ENCODE data around the gene PITHD1. TPM values are rescaled to one million over a fixed set of nuclear protein-coding genes. Genes with fewer than 3 reads are reported as not detected.
A peak's percentile ranks its signal among the peaks of the same experiment; 100 is the strongest.

PITHD1 gene
- total and polyA plus RNA-seq, 10 of the 15 experiments (the other 5 are each of a cell fraction or from before 2014, with no cell fraction given) = 23.7 to 82.2 (median 67.0) TPM

DNA sequence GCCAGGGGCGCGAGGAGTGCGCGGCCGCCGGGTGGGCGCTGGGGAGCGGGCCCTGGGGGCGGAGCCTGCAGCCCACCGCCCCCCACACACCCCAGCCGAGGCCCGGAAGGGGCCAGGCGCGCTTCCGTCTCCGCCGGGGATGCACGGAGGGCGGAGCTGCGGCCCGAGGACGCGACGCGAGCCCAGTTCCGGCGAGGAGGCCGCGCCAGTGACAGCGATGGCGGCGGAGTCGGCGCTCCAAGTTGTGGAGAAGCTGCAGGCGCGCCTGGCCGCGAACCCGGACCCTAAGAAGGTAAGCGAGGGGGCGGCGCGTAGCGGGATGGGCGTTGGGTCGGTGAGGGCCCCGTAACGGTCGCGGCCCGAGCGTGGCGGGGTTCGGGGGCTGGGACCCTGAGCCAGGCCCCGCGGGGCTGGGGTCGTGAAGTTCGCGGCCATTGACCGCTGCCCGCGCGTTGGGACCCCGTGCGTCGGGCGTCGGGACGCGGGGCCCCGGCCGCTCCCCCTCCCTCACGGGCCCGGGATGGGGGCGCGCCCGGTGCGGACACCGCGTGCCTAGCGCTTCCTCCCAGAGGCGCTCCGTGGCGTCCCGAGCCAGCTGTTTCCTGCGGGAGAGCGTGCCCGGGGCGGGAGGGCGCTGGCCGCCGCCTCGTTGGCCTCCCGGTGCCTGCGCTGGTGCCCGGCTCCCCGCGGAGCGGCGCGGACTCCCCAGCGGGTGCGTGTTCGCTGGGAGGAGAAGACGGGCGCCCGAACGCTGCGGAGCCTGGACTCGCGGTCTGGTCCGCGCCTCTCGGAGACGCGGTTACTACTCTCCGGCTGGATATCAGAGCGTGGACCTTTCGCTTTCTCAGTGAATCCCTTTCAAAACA, 34.7 kb upstream of the PITHD1 start, which contains the start of gene ELOA (continued):
- TF ChIP-seq YY1 (IDR thresholded peaks at IDR 0.05; ENCODE audit: low read depth, low read length) = peak; percentile 95
- no peak for TF ChIP-seq HDAC6 (IDR thresholded peaks at IDR 0.05; ENCODE audit: unreplicated experiment)
- TF ChIP-seq POLR2A (IDR thresholded peaks at IDR 0.05; ENCODE audit: low read depth, low read length) = peak; percentile 99
- TF ChIP-seq POLR2AphosphoS2 (IDR thresholded peaks at IDR 0.05; ENCODE audit: low read depth, low read length) = 0 out of 2 replicates have a peak, but pooled peaks have one; percentile 76
- no peak for TF ChIP-seq CBFB (IDR thresholded peaks at IDR 0.05; ENCODE audit: low read depth)
- TF ChIP-seq NFIC (IDR thresholded peaks at IDR 0.05; ENCODE audit: low read depth, low read length) = no peak
- TF ChIP-seq, protein P1, sequence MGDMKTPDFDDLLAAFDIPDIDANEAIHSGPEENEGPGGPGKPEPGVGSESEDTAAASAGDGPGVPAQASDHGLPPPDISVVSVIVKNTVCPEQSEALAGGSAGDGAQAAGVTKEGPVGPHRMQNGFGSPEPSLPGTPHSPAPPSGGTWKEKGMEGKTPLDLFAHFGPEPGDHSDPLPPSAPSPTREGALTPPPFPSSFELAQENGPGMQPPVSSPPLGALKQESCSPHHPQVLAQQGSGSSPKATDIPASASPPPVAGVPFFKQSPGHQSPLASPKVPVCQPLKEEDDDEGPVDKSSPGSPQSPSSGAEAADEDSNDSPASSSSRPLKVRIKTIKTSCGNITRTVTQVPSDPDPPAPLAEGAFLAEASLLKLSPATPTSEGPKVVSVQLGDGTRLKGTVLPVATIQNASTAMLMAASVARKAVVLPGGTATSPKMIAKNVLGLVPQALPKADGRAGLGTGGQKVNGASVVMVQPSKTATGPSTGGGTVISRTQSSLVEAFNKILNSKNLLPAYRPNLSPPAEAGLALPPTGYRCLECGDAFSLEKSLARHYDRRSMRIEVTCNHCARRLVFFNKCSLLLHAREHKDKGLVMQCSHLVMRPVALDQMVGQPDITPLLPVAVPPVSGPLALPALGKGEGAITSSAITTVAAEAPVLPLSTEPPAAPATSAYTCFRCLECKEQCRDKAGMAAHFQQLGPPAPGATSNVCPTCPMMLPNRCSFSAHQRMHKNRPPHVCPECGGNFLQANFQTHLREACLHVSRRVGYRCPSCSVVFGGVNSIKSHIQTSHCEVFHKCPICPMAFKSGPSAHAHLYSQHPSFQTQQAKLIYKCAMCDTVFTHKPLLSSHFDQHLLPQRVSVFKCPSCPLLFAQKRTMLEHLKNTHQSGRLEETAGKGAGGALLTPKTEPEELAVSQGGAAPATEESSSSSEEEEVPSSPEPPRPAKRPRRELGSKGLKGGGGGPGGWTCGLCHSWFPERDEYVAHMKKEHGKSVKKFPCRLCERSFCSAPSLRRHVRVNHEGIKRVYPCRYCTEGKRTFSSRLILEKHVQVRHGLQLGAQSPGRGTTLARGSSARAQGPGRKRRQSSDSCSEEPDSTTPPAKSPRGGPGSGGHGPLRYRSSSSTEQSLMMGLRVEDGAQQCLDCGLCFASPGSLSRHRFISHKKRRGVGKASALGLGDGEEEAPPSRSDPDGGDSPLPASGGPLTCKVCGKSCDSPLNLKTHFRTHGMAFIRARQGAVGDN (IDR thresholded peaks at IDR 0.05) = peak; percentile 75; the same call in 1 of the 2 replicates
- TF ChIP-seq GATAD2B (conservative IDR thresholded peaks at IDR 0.05; ENCODE audit: low read depth) = peak; percentile 99
- 0 out of 2 replicates have a peak, but pooled peaks have one; percentile 42 for TF ChIP-seq SMAD5 (IDR thresholded peaks at IDR 0.05; ENCODE audit: low read depth)

All from GM12878 (cell line).